Mesothelial cell of epicardium (in vitro differentiated cells): ENCODE data around the gene TCHP. TPM values are rescaled to one million over a fixed set of nuclear protein-coding genes. Genes with fewer than 3 reads are reported as not detected.

Experiments used
- DNase-seq, 2 experiments: peaks; one replicate each; pipeline ENCODE4 v3.0.0; 2021; ENCODE audit warnings: low spot score in 2 of 2; ENCODE audit not compliant: unreplicated experiment in 2 of 2
- H3K27ac Mint-ChIP-seq: 2 replicates; pipeline ENCODE4 v1.8.0; 2021; ENCODE audit warnings: mixed read lengths
- H3K27me3 Mint-ChIP-seq: 2 replicates; pipeline ENCODE4 v1.8.0; 2021; ENCODE audit warnings: low read depth, mixed read lengths
- H3K36me3 Mint-ChIP-seq: 2 replicates; pipeline ENCODE4 v1.8.0; 2021; ENCODE audit warnings: mixed read lengths
- H3K4me1 Mint-ChIP-seq: 2 replicates; pipeline ENCODE4 v1.8.0; 2021; ENCODE audit warnings: mixed read lengths
- H3K4me3 Mint-ChIP-seq: 2 replicates; pipeline ENCODE4 v1.8.0; 2021; ENCODE audit warnings: mild to moderate bottlenecking, moderate library complexity, mixed read lengths
- H3K9me3 Mint-ChIP-seq: 2 replicates; pipeline ENCODE4 v1.8.0; 2021; ENCODE audit warnings: mixed read lengths
- CTCF ChIP-seq: fragments of 200-600 bp; sonication (generic); IDR thresholded peaks from one replicate; pipeline ENCODE4 v1.5.0; 2021; ENCODE audit warnings: antibody characterized with exemption; ENCODE audit not compliant: unreplicated experiment
- total RNA-seq: library from RNA; stranded (reverse); gene quantifications from 3 replicates; pipeline ENCODE4 v1.2.1, GENCODE V29; 2021

Gene TCHP
- total RNA-seq, 1 donor from 2014 or later, result 18.0 TPM

DNA sequence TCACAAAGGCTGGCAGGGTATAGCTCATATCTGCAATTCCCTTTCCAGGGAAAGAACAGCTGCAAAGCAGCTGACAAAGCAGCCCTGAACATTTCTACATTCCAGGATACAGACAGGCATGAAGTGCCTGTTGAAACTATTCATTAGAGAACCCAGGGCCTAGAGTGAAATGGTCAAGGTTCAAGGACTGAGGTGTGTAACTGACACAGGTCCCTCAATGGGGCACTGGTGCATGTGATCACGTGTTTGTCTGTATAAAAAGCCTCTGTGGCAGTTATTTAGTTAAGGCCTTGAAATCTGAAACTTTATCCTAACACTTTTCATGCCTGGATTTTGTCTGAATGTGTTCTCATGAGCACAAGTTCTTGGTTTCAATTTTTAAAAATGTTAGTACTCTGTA, 49.0 kb downstream of the TCHP start:
- Mint-ChIP-seq H3K4me1 (peaks cover 24% of the 10 kb centered on the region), H3K27ac (no peak overlapping the region), H3K4me3 (no peak overlapping the region), H3K9me3 (no peaks in the 10 kb centered on the region), H3K36me3 (peaks cover 28% of the 10 kb centered on the region), H3K27me3 (no peaks in the 10 kb centered on the region)
- TF ChIP-seq CTCF, result no peak
- no peak for DNase-seq

GRCh38 chr12:109950625-109951024, 50.6 kb downstream of the TCHP start:
- H3K4me3 Mint-ChIP-seq, result no peak overlapping the region
- DNase-seq, result no peak
- H3K27me3 Mint-ChIP-seq, result no peaks in the 10 kb centered on the region
- peaks cover 16% of the 10 kb centered on the region for H3K4me1 Mint-ChIP-seq
- H3K27ac Mint-ChIP-seq, result no peak overlapping the region
- H3K36me3 Mint-ChIP-seq, result peaks cover 32% of the 10 kb centered on the region
- H3K9me3 Mint-ChIP-seq, result no peaks in the 10 kb centered on the region
- no peak for TF ChIP-seq CTCF

DNA sequence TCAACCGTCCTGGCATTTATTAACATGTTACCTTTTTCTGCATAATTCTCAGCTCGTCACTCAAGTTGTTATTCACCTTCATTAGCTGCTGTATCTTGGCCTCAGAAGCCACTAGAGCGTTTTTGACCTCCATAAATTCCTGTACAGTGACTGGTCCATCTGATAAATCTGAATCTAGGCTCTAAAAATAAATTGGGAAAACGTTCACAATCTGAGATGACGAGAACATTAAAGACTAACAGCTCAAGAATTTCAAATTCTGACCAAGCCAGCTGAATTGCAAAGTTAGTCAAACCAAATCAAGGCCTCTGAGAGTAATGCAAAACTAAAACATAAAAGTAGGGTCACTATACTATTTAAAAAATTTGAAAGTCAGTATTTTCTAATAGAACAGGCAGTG, 51.1 kb downstream of the TCHP start:
- no peak for TF ChIP-seq CTCF
- H3K27ac Mint-ChIP-seq, result peak overlapping the region; percentile 44
- H3K27me3 Mint-ChIP-seq, result no peaks in the 10 kb centered on the region
- no peak for DNase-seq
- no peaks in the 10 kb centered on the region for H3K9me3 Mint-ChIP-seq
- peaks cover 32% of the 10 kb centered on the region for H3K36me3 Mint-ChIP-seq
- H3K4me1 Mint-ChIP-seq, result peaks cover 16% of the 10 kb centered on the region
- no peak overlapping the region for H3K4me3 Mint-ChIP-seq

- Mint-ChIP-seq H3K27ac (peak overlapping the region; percentile 53), H3K27me3 (no peaks in the 10 kb centered on the region), H3K4me3 (no peak overlapping the region), H3K4me1 (peaks cover 12% of the 10 kb centered on the region), H3K9me3 (no peaks in the 10 kb centered on the region), H3K36me3 (peaks cover 33% of the 10 kb centered on the region)
- no peak for TF ChIP-seq CTCF
- DNase-seq, result no peak
Measured at GRCh38 chr12:109951751-109952150, 51.7 kb downstream of the TCHP start.

DNA sequence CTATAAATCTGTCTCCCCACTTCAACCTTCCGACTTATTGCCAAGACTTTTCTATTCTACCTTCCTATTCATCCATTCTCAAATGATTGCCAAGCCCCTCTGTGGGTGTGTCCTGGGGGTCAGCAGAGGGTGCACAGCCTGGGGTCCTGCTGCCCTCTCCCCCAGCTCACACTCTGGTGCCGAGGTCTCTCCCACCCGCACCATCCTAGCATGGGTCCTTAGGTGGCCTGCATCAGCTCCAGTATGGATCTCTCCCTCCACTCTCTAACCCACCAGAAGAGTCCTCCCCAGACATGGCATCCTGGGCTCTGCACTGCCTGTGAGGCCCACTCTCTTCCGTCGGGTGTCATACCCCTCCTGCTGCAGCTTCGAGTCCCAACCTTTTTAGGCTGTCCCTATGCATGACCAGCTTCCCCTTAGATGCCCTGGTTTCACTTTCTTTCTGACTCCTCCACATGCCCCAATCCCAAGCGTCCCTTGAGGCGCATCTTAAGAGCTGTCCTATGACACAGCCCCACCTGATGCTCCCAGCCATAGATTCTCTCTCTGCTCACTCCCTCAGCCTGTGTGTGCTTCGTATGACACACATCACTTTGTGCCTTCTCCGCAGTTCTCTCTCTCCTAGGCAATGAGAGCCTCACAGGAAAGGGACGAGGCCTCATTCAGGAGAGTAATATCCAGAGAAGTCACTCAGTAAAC, 52.2 kb downstream of the TCHP start:
- no peak for DNase-seq
- H3K27ac Mint-ChIP-seq, result no peak overlapping the region
- no peaks in the 10 kb centered on the region for H3K27me3 Mint-ChIP-seq
- no peak for TF ChIP-seq CTCF
- H3K4me1 Mint-ChIP-seq, result peaks cover 11% of the 10 kb centered on the region
- H3K36me3 Mint-ChIP-seq, result peaks cover 36% of the 10 kb centered on the region
- H3K4me3 Mint-ChIP-seq, result no peak overlapping the region
- H3K9me3 Mint-ChIP-seq, result no peaks in the 10 kb centered on the region
